Activated naive CD4-positive, alpha-beta T cell treated with anti-CD3 and anti-CD28 coated beads, Interleukin-2, amount 10 ng/mL, durations not matched to agents 7 days and 5 days (primary cell): ENCODE data around the gene NR2F6.

Experiments used
- CTCF ChIA-PET: fragments of 350-600 bp; sonication (Branson Sonifier 250); formaldehyde crosslinking; loops from one replicate; lab custom pipeline; 2021; ENCODE audit warnings: antibody characterized with exemption; lab: Charles Lee
- DNase-seq: peaks from one replicate; pipeline ENCODE4 v3.0.0-alpha.2; 2020
- H3K27ac Mint-ChIP-seq: one replicate; pipeline ENCODE4 v1.8.0; 2021; ENCODE audit warnings: mild to moderate bottlenecking, moderate library complexity, mixed read lengths
- H3K27me3 Mint-ChIP-seq: one replicate; pipeline ENCODE4 v1.8.0; 2021; ENCODE audit warnings: mild to moderate bottlenecking, mixed read lengths
- H3K36me3 Mint-ChIP-seq: one replicate; pipeline ENCODE4 v1.8.0; 2021; ENCODE audit warnings: mixed read lengths
- H3K4me1 Mint-ChIP-seq: one replicate; pipeline ENCODE4 v1.8.0; 2021; ENCODE audit warnings: mixed read lengths
- H3K4me3 Mint-ChIP-seq: one replicate; pipeline ENCODE4 v1.8.0; 2021; ENCODE audit warnings: mild to moderate bottlenecking, moderate library complexity, mixed read lengths
- H3K9me3 Mint-ChIP-seq: one replicate; pipeline ENCODE4 v1.8.0; 2021; ENCODE audit warnings: mixed read lengths

Gene NR2F6

GRCh38 chr19:17256130-17256529 lies 10.4 kb upstream of the NR2F6 start:
- no peaks in the 10 kb centered on the region for H3K36me3 Mint-ChIP-seq
- no peak overlapping the region for H3K4me3 Mint-ChIP-seq
- H3K27ac Mint-ChIP-seq: no peak overlapping the region
- H3K9me3 Mint-ChIP-seq: no peaks in the 10 kb centered on the region
- no peak for DNase-seq
- CTCF ChIA-PET: interaction anchor here (0.7 to 1.3 kb wide), 3 partner anchors 21 to 130 kb away, joined by 3 read pairs; no protein-coding TSS in a partner anchor
- H3K27me3 Mint-ChIP-seq: peaks cover 26% of the 10 kb centered on the region
- peaks cover 5% of the 10 kb centered on the region for H3K4me1 Mint-ChIP-seq

GRCh38 chr19:17255150-17255621 lies 9.5 kb upstream of the NR2F6 start:
- H3K9me3 Mint-ChIP-seq: no peaks in the 10 kb centered on the region
- DNase-seq: no peak
- H3K4me3 Mint-ChIP-seq: no peak overlapping the region

DNA sequence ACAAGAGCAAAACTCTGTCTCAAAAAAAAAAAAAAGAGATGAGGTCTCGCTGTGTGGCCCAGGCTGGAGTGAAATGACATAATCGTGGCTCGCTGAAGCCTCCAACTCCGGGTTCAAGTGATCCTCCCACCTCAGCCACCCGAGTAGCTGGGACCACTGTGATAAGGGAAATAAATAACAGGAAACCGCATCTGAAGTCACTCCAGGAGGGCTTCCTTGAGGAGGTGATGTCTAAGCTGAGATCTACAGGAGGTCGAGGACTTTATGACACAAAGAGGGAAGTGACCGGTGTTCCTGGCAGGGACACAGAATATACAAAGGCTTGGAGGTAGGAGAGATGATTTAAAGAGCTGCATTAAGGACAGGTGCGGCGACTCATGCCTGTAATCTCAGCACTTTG lies 8.9 kb upstream of the NR2F6 start:
- Mint-ChIP-seq H3K4me1 (no peaks in the 10 kb centered on the region), H3K27me3 (peaks cover 19% of the 10 kb centered on the region), H3K4me3 (no peak overlapping the region), H3K9me3 (no peaks in the 10 kb centered on the region), H3K27ac (no peak overlapping the region), H3K36me3 (no peaks in the 10 kb centered on the region)
- DNase-seq: no peak
- CTCF ChIA-PET: interaction anchor here (0.7 to 1.3 kb wide), 3 partner anchors 11 to 25 kb away, joined by 3 to 5 read pairs (median 3); no protein-coding TSS in a partner anchor

More at GRCh38 chr19:17255150-17255621, 9.5 kb upstream of the NR2F6 start:
- Mint-ChIP-seq H3K27ac (no peak overlapping the region), H3K4me1 (no peaks in the 10 kb centered on the region), H3K27me3 (peaks cover 21% of the 10 kb centered on the region), H3K36me3 (no peaks in the 10 kb centered on the region)
- CTCF ChIA-PET: interaction anchor here (0.7 to 1.3 kb wide), 3 partner anchors 10 to 25 kb away, joined by 3 to 5 read pairs (median 3); no protein-coding TSS in a partner anchor

DNA sequence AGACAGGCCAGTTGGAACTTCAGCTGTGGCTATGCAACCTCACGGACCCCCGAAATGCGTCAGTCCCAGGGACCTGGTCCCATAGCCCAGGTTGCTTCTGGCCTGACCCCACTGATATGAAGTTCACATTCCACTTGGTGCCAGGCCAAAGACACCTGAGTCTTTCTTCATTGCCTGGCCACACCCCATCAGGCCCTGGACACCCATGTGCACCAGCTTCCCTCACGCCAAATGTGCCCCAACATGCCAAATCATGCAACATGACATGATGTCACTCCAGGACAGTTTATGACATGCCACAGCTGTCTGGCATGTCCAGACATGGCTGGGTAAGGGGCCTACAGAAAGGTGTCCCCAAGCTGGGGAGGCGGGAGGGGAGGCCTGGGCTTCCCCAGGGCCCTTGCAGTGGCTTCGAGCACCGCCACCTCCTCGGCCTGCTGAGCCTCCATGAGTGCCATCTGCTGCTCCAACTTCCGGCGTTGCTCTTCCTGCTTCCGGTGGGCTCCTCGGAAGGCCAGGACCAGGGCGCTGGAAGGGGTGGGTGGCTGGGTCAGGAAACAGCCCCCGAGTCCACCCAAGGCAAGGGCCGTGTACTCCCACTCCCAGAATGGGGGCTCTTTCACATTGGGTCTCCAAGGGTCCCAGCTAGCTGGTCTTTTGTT lies 4.3 kb upstream of the NR2F6 start:
- Mint-ChIP-seq H3K36me3 (no peaks in the 10 kb centered on the region), H3K27me3 (peaks cover 42% of the 10 kb centered on the region), H3K4me3 (no peak overlapping the region), H3K27ac (no peak overlapping the region), H3K4me1 (peaks cover 8% of the 10 kb centered on the region), H3K9me3 (no peaks in the 10 kb centered on the region)
- no peak for DNase-seq
- CTCF ChIA-PET: interaction anchor here (2.6 kb wide), 1 partner anchor 11 kb away, joined by 12 read pairs; no protein-coding TSS in a partner anchor

DNA sequence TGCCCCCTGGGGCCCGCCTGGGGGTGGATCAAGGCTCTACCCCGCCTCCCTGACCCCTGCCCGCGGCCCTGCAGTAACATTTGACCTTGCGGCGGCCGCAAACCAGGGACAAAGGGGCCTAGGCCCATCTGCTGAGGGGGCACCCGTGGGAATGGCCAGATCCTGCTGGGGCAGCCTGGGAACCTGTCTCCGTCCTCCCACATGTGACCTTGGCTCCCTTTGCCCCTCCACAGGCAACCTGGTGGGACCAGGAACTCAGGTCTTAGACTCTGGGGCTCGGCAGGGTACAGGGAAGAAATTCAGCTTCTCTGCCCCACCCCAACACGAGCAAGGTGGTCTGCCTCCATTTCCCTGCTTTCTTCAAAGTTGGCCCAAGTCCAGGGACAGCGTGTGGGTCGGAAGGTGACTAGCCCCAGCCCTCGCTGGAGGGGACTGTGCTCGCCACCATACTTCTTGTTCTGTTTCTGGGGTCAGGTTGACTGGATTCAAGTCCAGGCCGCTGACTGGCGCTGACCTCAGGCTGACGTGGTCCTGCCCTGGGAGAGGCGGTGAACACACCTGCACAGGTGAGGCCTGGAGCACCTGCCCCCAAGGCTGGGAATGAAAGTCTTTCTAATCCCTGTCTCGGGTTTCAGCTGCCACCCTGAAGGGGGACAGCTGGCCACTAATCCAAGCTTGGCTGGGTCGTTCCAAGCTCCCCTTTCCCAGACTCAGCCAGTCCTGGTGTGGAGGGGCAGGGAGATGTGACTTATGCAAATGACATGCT lies 2.5 kb upstream of the NR2F6 start:
- peaks cover 58% of the 10 kb centered on the region for H3K27me3 Mint-ChIP-seq
- no peak overlapping the region for H3K27ac Mint-ChIP-seq
- peaks cover 8% of the 10 kb centered on the region for H3K4me1 Mint-ChIP-seq
- H3K4me3 Mint-ChIP-seq: no peak overlapping the region
- CTCF ChIA-PET: interaction anchor here (0.6 to 2.6 kb wide), 2 partner anchors 12 to 43 kb away, joined by 3 to 12 read pairs; no protein-coding TSS in a partner anchor
- no peak for DNase-seq
- no peaks in the 10 kb centered on the region for H3K36me3 Mint-ChIP-seq
- no peaks in the 10 kb centered on the region for H3K9me3 Mint-ChIP-seq

- Mint-ChIP-seq H3K27ac (no peak overlapping the region), H3K4me3 (peak overlapping the region; percentile 35), H3K9me3 (no peaks in the 10 kb centered on the region), H3K4me1 (peaks cover 10% of the 10 kb centered on the region), H3K27me3 (peaks cover 70% of the 10 kb centered on the region), H3K36me3 (no peaks in the 10 kb centered on the region)
- DNase-seq: no peak
- CTCF ChIA-PET: no interaction called here
Observed at GRCh38 chr19:17246681-17247425, 1.1 kb upstream of the NR2F6 start.

- no peak overlapping the region for H3K27ac Mint-ChIP-seq
- H3K4me1 Mint-ChIP-seq: peaks cover 10% of the 10 kb centered on the region
- no peaks in the 10 kb centered on the region for H3K9me3 Mint-ChIP-seq
- CTCF ChIA-PET: interaction anchor here (1.0 kb wide), 1 partner anchor 9 kb away, joined by 5 read pairs; no protein-coding TSS in a partner anchor
- H3K36me3 Mint-ChIP-seq: no peaks in the 10 kb centered on the region
- H3K4me3 Mint-ChIP-seq: peak overlapping the region; percentile 50
- peaks cover 75% of the 10 kb centered on the region for H3K27me3 Mint-ChIP-seq
- DNase-seq: peak; percentile 35
Observed at GRCh38 chr19:17244618-17245534, 843 bp downstream of the NR2F6 start.

- peaks cover 10% of the 10 kb centered on the region for H3K4me1 Mint-ChIP-seq
- no peaks in the 10 kb centered on the region for H3K9me3 Mint-ChIP-seq
- peaks cover 67% of the 10 kb centered on the region for H3K27me3 Mint-ChIP-seq
- no peaks in the 10 kb centered on the region for H3K36me3 Mint-ChIP-seq
- CTCF ChIA-PET: interaction anchor here (1.1 to 1.5 kb wide), 3 partner anchors 16 to 37 kb away, joined by 4 to 5 read pairs (median 4); no protein-coding TSS in a partner anchor
- peak overlapping the region; percentile 24 for H3K27ac Mint-ChIP-seq
- H3K4me3 Mint-ChIP-seq: peak overlapping the region; percentile 50
- no peak for DNase-seq
Observed at GRCh38 chr19:17243830-17244617, 1.7 kb downstream of the NR2F6 start.

- Mint-ChIP-seq H3K9me3 (no peaks in the 10 kb centered on the region), H3K36me3 (no peaks in the 10 kb centered on the region), H3K4me3 (no peak overlapping the region), H3K4me1 (peaks cover 10% of the 10 kb centered on the region), H3K27ac (no peak overlapping the region), H3K27me3 (peaks cover 63% of the 10 kb centered on the region)
- CTCF ChIA-PET: interaction anchor here (1.1 to 1.5 kb wide), 3 partner anchors 17 to 38 kb away, joined by 4 to 5 read pairs (median 4); no protein-coding TSS in a partner anchor
- no peak for DNase-seq
Observed at GRCh38 chr19:17243211-17243829, 2.4 kb downstream of the NR2F6 start.

DNA sequence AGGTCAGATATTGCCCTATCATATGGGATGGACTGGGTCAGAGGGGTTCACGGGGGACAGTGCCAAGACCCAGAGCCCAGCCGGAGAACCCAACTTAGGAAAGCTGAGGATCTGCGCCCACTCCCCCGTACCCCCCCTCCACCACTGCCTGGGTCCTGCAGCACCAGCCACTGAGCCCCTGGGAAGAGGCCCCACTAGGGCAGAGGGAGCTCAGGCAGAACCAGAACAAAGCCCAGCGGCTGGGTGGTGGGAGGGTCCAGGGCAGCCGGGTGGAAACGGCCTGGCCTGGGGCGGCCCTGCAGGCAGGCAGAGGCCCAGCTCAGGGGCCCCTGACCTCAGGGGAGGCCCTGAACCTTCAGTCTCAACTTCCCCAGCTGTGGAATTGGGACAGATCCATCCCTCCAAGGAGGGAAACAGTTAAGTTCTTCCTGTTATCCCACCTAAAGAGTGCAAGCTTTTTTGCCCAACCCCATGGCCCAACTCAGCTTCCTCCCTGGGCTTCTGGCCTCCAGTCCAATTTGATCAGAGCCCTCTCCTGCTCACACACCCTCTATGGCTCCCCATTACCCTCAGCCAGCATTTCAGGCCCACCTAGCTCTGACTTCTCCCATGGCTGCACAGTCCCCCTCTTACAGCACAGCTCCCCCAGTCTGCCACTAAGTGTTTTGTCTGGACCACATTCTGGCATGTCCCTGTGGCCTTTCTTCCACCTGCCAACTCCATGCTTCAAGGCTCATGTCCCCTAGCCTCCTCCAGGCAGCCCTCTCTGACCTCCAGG lies 3.1 kb downstream of the NR2F6 start:
- Mint-ChIP-seq H3K9me3 (no peaks in the 10 kb centered on the region), H3K4me3 (peak overlapping the region; percentile 18), H3K4me1 (peaks cover 12% of the 10 kb centered on the region), H3K36me3 (no peaks in the 10 kb centered on the region), H3K27me3 (peaks cover 56% of the 10 kb centered on the region), H3K27ac (no peak overlapping the region)
- DNase-seq: no peak
- CTCF ChIA-PET: interaction anchor here (1.1 to 1.5 kb wide), 3 partner anchors 17 to 38 kb away, joined by 4 to 5 read pairs (median 4); no protein-coding TSS in a partner anchor

DNA sequence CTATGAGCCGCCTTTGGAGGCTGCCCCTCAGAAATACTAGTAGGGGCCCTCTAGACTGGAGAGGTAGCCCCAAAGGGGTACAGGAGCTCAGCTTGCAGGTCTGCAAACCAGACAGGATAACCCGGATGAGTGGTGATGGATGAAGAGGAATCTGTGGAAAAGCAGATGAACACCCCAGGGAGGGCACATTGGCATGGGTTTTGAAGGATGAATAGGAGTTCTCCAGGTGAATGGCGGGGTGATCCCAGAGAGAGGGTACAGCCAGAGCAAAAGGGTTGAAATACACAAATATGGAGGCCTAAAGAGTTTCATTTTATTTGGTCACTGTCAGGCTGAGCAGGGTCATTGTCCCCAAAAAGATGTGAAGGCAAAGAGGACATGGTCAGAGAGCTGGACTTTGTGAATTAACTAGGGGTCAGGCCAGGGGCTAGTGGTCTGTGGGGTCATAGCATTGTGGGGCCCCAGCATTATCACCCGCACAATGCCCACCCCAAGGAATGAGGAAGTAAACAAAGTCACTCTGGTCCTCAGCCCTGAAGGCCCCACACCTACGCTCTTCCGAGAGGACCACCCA lies 4.8 kb downstream of the NR2F6 start:
- H3K36me3 Mint-ChIP-seq: no peaks in the 10 kb centered on the region
- peaks cover 39% of the 10 kb centered on the region for H3K27me3 Mint-ChIP-seq
- H3K9me3 Mint-ChIP-seq: no peaks in the 10 kb centered on the region
- CTCF ChIA-PET: no interaction called here
- no peak overlapping the region for H3K4me3 Mint-ChIP-seq
- no peak for DNase-seq
- peaks cover 15% of the 10 kb centered on the region for H3K4me1 Mint-ChIP-seq
- no peak overlapping the region for H3K27ac Mint-ChIP-seq
